Measurements from ENCODE around the gene OR6J1. TPM values are rescaled to one million over a fixed set of nuclear protein-coding genes. Genes with fewer than 3 reads are reported as not detected.

OR6J1 gene
- total and polyA plus RNA-seq, 2 of the 13 experiments (the other 11 are each of a cell fraction or from before 2014, with no cell fraction given), result not detected

- TF ChIP-seq USF2 (IDR thresholded peaks at IDR 0.05; ENCODE audit: low read depth, low read length) (0 out of 2 replicates have a peak, but pooled peaks have one; percentile 7), USF2 (CRISPR knock-in tag; IDR thresholded peaks at IDR 0.05; ENCODE audit: borderline replicate concordance) (no peak), ZNF782 (CRISPR knock-in tag; IDR thresholded peaks at IDR 0.05; ENCODE audit: borderline replicate concordance) (0 out of 2 replicates have a peak, but pooled peaks have one; percentile 39), ZKSCAN8 (CRISPR knock-in tag; IDR thresholded peaks at IDR 0.05; ENCODE audit: borderline replicate concordance) (peak; percentile 59; the same call in 1 of the 2 replicates), FOXK1 (CRISPR knock-in tag; IDR thresholded peaks at IDR 0.05; ENCODE audit: borderline replicate concordance, low read depth) (peak; percentile 90; the same call in 1 of the 2 replicates), MIER2 (CRISPR knock-in tag; IDR thresholded peaks at IDR 0.05) (0 out of 2 replicates have a peak, but pooled peaks have one; percentile 57), ZNF580 (CRISPR knock-in tag; IDR thresholded peaks at IDR 0.05; ENCODE audit: borderline replicate concordance, low read depth) (0 out of 2 replicates have a peak, but pooled peaks have one; percentile 40), THAP9 (CRISPR knock-in tag; IDR thresholded peaks at IDR 0.05; ENCODE audit: borderline replicate concordance) (no peak), PAX8 (CRISPR knock-in tag; IDR thresholded peaks at IDR 0.05; ENCODE audit: borderline replicate concordance) (0 out of 2 replicates have a peak, but pooled peaks have one; percentile 47), ZNF644 (CRISPR knock-in tag; IDR thresholded peaks at IDR 0.05; ENCODE audit: low read depth) (0 out of 2 replicates have a peak, but pooled peaks have one; percentile 33), SP1 (IDR thresholded peaks at IDR 0.05) (no peak), SP1 (CRISPR knock-in tag; IDR thresholded peaks at IDR 0.05) (peak; percentile 49; the same call in 1 of the 2 replicates), ZBTB33 (CRISPR knock-in tag; IDR thresholded peaks at IDR 0.05) (peak; percentile 54), ZNF350 (CRISPR knock-in tag; IDR thresholded peaks at IDR 0.05; ENCODE audit: borderline replicate concordance, low read depth) (peak; percentile 39; the same call in 1 of the 2 replicates), REL (CRISPR knock-in tag; conservative IDR thresholded peaks at IDR 0.05) (no peak), GATAD1 (CRISPR knock-in tag; IDR thresholded peaks at IDR 0.05) (peak; percentile 67), ATF2 (CRISPR knock-in tag; IDR thresholded peaks at IDR 0.05) (peak; percentile 75), ELF3 (CRISPR knock-in tag; IDR thresholded peaks at IDR 0.05) (peak; percentile 79), DMAP1 (CRISPR knock-in tag; IDR thresholded peaks at IDR 0.05) (0 out of 2 replicates have a peak, but pooled peaks have one; percentile 35), TEAD3 (CRISPR knock-in tag; optimal IDR thresholded peaks at IDR 0.05; ENCODE audit: borderline replicate concordance) (peak; percentile 97), FOXO1 (CRISPR knock-in tag; IDR thresholded peaks at IDR 0.05) (peak; percentile 63; the same call in 1 of the 2 replicates)
Measured at GRCh38 chr14:22653012-22653621, 9.0 kb upstream of the OR6J1 start (continued).
